ENCODE results near the gene LIPG. TPM values are rescaled to one million over a fixed set of nuclear protein-coding genes. Genes with fewer than 3 reads are reported as not detected.

The LIPG gene
- total and polyA plus RNA-seq, 2 experiments from 2014 or later, result 43.4 to 85.2 TPM

DNA sequence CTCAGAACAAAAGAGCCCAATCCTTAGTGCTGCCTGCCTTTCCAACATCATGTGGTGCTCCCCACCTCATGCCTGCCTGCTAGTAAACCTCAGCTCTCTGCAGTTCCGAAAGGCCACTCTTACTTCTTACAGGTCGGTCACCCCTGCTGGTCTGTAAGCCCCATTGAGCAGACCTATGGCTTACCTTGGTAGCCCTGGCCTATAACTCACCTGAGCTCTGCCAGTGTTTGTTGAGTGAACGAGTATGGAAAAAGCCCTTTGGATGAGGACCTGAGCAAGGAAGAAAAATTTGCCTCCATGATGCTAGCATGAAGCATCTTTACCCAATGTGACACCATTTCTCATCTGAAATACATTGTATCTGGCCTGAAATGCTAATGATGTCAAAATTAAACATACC, 83.3 kb downstream of the LIPG start:
- peaks cover 19% of the 10 kb centered on the region for H3K4me1 ChIP-seq (ENCODE audit: insufficient read depth)
- no peak overlapping the region for H3K4me2 ChIP-seq
- no peak overlapping the region for H2AFZ ChIP-seq
- no peaks in the 10 kb centered on the region for H3K9me3 ChIP-seq (ENCODE audit: low read depth)
- H3K27me3 ChIP-seq, result no peaks in the 10 kb centered on the region
- H3K9me2 ChIP-seq (replicated peaks; ENCODE audit: insufficient read depth), result no peaks in the 10 kb centered on the region
- TF ChIP-seq, protein P1, sequence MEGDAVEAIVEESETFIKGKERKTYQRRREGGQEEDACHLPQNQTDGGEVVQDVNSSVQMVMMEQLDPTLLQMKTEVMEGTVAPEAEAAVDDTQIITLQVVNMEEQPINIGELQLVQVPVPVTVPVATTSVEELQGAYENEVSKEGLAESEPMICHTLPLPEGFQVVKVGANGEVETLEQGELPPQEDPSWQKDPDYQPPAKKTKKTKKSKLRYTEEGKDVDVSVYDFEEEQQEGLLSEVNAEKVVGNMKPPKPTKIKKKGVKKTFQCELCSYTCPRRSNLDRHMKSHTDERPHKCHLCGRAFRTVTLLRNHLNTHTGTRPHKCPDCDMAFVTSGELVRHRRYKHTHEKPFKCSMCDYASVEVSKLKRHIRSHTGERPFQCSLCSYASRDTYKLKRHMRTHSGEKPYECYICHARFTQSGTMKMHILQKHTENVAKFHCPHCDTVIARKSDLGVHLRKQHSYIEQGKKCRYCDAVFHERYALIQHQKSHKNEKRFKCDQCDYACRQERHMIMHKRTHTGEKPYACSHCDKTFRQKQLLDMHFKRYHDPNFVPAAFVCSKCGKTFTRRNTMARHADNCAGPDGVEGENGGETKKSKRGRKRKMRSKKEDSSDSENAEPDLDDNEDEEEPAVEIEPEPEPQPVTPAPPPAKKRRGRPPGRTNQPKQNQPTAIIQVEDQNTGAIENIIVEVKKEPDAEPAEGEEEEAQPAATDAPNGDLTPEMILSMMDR (IDR thresholded peaks at IDR 0.05; ENCODE audit: poor library complexity), result no peak
- TF ChIP-seq EZH2phosphoT487 (IDR thresholded peaks at IDR 0.05; ENCODE audit: low read depth, severe bottlenecking, unreplicated experiment) (no peak), EZH2 (IDR thresholded peaks at IDR 0.05; ENCODE audit: borderline replicate concordance) (no peak)
- H3K4me3 ChIP-seq, result no peak overlapping the region
- no peak overlapping the region for H3K27ac ChIP-seq
- H3K36me3 ChIP-seq (replicated peaks; ENCODE audit: insufficient read depth, low read depth), result no peaks in the 10 kb centered on the region
- no peak for DNase-seq (ENCODE audit: low spot score)
- no peaks in the 10 kb centered on the region for H3K79me2 ChIP-seq
- WGBS (ENCODE audit: low lambda C conversion rate, missing lambda C conversion rate), result 95% methylated on average over 3 of the region's 3 CpGs
- H4K20me1 ChIP-seq (ENCODE audit: insufficient read depth, poor library complexity, severe bottlenecking), result no peaks in the 10 kb centered on the region

DNA sequence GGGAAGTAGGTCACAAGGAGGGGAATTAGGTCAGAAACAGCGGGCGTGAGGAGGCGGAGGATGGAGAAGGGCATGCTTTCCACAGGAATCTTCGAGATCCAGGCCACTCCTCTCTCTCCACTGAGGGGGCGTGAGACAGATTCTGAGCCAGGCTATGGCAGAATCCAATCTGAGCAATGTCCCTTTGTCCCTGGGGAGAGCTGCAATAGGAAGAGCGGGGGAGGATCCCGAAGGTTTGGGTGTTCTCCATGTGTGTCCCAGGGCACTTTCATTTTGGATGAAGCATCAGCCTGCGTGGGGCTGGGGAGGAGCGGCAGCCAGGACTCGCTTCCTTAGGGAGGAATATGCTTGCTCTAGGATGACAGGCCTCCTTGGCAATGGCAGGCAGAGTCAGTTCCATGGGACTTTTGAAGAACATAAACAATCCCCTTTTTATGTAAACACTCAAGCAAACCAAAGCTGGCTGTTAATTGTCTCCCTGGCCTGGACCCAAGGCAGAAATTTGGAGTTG, 84.0 kb downstream of the LIPG start:
- Histone ChIP-seq H3K9me3 (ENCODE audit: low read depth) (no peaks in the 10 kb centered on the region), H3K4me2 (peak overlapping the region; percentile 47), H2AFZ (no peak overlapping the region), H3K79me2 (no peaks in the 10 kb centered on the region), H3K36me3 (replicated peaks; ENCODE audit: insufficient read depth, low read depth) (no peaks in the 10 kb centered on the region), H3K27me3 (no peaks in the 10 kb centered on the region), H3K9me2 (replicated peaks; ENCODE audit: insufficient read depth) (no peaks in the 10 kb centered on the region), H3K4me3 (no peak overlapping the region), H4K20me1 (ENCODE audit: insufficient read depth, poor library complexity, severe bottlenecking) (no peaks in the 10 kb centered on the region), H3K27ac (peak overlapping the region; percentile 44), H3K4me1 (ENCODE audit: insufficient read depth) (peaks cover 19% of the 10 kb centered on the region)
- DNase-seq (ENCODE audit: low spot score), result no peak
- TF ChIP-seq EZH2 (IDR thresholded peaks at IDR 0.05; ENCODE audit: borderline replicate concordance) (no peak), EZH2phosphoT487 (IDR thresholded peaks at IDR 0.05; ENCODE audit: low read depth, severe bottlenecking, unreplicated experiment) (no peak)
- TF ChIP-seq, protein P1 (IDR thresholded peaks at IDR 0.05; ENCODE audit: poor library complexity), result no peak
- WGBS (ENCODE audit: low lambda C conversion rate, missing lambda C conversion rate), result 68% methylated on average over 10 of the region's 10 CpGs

DNA sequence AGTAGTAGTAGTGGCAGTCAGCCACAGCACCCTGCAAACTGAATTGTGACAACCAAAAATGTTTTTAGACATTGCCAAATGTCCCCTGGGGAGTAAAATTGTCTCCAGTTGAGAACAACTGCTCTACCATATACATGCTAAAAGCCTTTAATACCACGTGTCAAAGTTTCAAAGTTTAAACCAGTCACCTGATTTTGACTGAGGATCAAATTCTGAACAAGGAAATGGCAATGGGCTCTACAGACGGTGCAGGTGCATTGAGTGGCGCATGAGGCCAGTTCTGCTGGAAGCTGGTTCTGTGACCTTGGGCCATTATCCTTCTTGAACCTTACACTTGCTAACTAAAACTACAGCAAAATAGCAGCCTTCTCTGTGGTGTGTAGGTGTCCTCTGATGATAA, 85.0 kb downstream of the LIPG start:
- Histone ChIP-seq H3K79me2 (no peaks in the 10 kb centered on the region), H3K36me3 (replicated peaks; ENCODE audit: insufficient read depth, low read depth) (no peaks in the 10 kb centered on the region), H3K9me2 (replicated peaks; ENCODE audit: insufficient read depth) (no peaks in the 10 kb centered on the region), H3K4me1 (ENCODE audit: insufficient read depth) (peaks cover 19% of the 10 kb centered on the region), H3K27ac (peak overlapping the region; percentile 44), H3K4me3 (no peak overlapping the region), H4K20me1 (ENCODE audit: insufficient read depth, poor library complexity, severe bottlenecking) (no peaks in the 10 kb centered on the region), H3K27me3 (no peaks in the 10 kb centered on the region), H3K9me3 (ENCODE audit: low read depth) (no peaks in the 10 kb centered on the region), H3K4me2 (no peak overlapping the region), H2AFZ (no peak overlapping the region)
- DNase-seq (ENCODE audit: low spot score), result no peak
- 68% methylated on average over 3 of the region's 3 CpGs for WGBS (ENCODE audit: low lambda C conversion rate, missing lambda C conversion rate)
- TF ChIP-seq, protein P1 (IDR thresholded peaks at IDR 0.05; ENCODE audit: poor library complexity), result no peak
- TF ChIP-seq EZH2phosphoT487 (IDR thresholded peaks at IDR 0.05; ENCODE audit: low read depth, severe bottlenecking, unreplicated experiment), result no peak
